CD8-positive, alpha-beta memory T cell (primary cell): ENCODE data around the gene TTBK1. TPM values are rescaled to one million over a fixed set of nuclear protein-coding genes. Genes with fewer than 3 reads are reported as not detected.

Source experiments
- CTCF ChIA-PET: fragments of 350-600 bp; sonication (Branson Sonifier 250); formaldehyde crosslinking; loops from one replicate; lab custom pipeline; 2021; ENCODE audit warnings: antibody characterized with exemption; lab: Charles Lee
- POLR2A ChIA-PET: fragments of 350-600 bp; sonication (Branson Sonifier 250); formaldehyde crosslinking; loops from one replicate; lab custom pipeline; 2021; ENCODE audit warnings: antibody characterized with exemption; lab: Charles Lee
- DNase-seq, 5 donors: peaks; one replicate each; pipeline versions ENCODE4 v3.0.0 to v3.0.0-alpha.2; 2020 to 2022; ENCODE audit warnings: mixed read lengths in 1 of 5
- H3K27ac ChIP-seq: one replicate; pipeline ENCODE4 v1.7.0; 2013; ENCODE audit warnings: low read depth, mild to moderate bottlenecking, low read length, moderate library complexity
- H3K27me3 ChIP-seq: 2 replicates; pipeline ENCODE4 v1.7.0; 2013; ENCODE audit warnings: low read length, mild to moderate bottlenecking; ENCODE audit not compliant: insufficient read depth, poor library complexity, severe bottlenecking
- H3K36me3 ChIP-seq: 2 replicates; pipeline ENCODE4 v1.7.0; 2013; ENCODE audit warnings: mild to moderate bottlenecking, low read length, moderate library complexity; ENCODE audit not compliant: insufficient read depth
- H3K4me1 ChIP-seq: 2 replicates; pipeline ENCODE4 v1.7.0; 2013; ENCODE audit warnings: mild to moderate bottlenecking, low read length, moderate library complexity; ENCODE audit not compliant: insufficient read depth
- H3K4me3 ChIP-seq: 2 replicates; pipeline ENCODE4 v1.7.0; 2013; ENCODE audit warnings: mild to moderate bottlenecking, low read length
- H3K9me3 ChIP-seq: 2 replicates; pipeline ENCODE4 v1.7.0; 2013; ENCODE audit warnings: mild to moderate bottlenecking, low read length
- H3K27ac Mint-ChIP-seq, 8 donors: one replicate each; pipeline ENCODE4 v1.8.0; 2020 to 2021; ENCODE audit warnings: mixed read lengths in 8 of 8, mild to moderate bottlenecking in 6 of 8, inconsistent platforms in 3 of 8, moderate library complexity in 3 of 8
- H3K27me3 Mint-ChIP-seq, 2 donors: one replicate each; pipeline ENCODE4 v1.8.0; 2020 to 2021; ENCODE audit warnings: mixed read lengths in 2 of 2, mild to moderate bottlenecking in 1 of 2, moderate library complexity in 1 of 2
- H3K36me3 Mint-ChIP-seq, 3 donors: one replicate each; pipeline ENCODE4 v1.8.0; 2020 to 2021; ENCODE audit warnings: mixed read lengths in 3 of 3, inconsistent platforms in 1 of 3, mild to moderate bottlenecking in 1 of 3
- H3K4me1 Mint-ChIP-seq, 3 donors: one replicate each; pipeline ENCODE4 v1.8.0; 2020 to 2021; ENCODE audit warnings: mixed read lengths in 3 of 3, inconsistent platforms in 1 of 3, mild to moderate bottlenecking in 1 of 3
- H3K4me3 Mint-ChIP-seq, 7 donors: one replicate each; pipeline ENCODE4 v1.8.0; 2020 to 2021; ENCODE audit warnings: mixed read lengths in 7 of 7, mild to moderate bottlenecking in 6 of 7, moderate library complexity in 4 of 7, inconsistent platforms in 2 of 7
- H3K9me3 Mint-ChIP-seq, 5 donors: one replicate each; pipeline ENCODE4 v1.8.0; 2020 to 2022; ENCODE audit warnings: mixed read lengths in 5 of 5, mild to moderate bottlenecking in 3 of 5, moderate library complexity in 2 of 5, inconsistent platforms in 1 of 5
- polyA plus RNA-seq: library from polyadenylated mRNA; unstranded; fragments of 300-500 nt; fragmentation: Illumina TruSeq; gene quantifications from one replicate; pipeline ENCODE4 v1.2.3, GENCODE V29; 2021
- total RNA-seq, 2 experiments: library from RNA; stranded (reverse); gene quantifications; one replicate each; pipeline ENCODE4 v1.2.3, GENCODE V29; 2021

Gene TTBK1
- total and polyA plus RNA-seq, 3 experiments from 2014 or later = 1.1 to 1.2 TPM; not detected in 1

DNA sequence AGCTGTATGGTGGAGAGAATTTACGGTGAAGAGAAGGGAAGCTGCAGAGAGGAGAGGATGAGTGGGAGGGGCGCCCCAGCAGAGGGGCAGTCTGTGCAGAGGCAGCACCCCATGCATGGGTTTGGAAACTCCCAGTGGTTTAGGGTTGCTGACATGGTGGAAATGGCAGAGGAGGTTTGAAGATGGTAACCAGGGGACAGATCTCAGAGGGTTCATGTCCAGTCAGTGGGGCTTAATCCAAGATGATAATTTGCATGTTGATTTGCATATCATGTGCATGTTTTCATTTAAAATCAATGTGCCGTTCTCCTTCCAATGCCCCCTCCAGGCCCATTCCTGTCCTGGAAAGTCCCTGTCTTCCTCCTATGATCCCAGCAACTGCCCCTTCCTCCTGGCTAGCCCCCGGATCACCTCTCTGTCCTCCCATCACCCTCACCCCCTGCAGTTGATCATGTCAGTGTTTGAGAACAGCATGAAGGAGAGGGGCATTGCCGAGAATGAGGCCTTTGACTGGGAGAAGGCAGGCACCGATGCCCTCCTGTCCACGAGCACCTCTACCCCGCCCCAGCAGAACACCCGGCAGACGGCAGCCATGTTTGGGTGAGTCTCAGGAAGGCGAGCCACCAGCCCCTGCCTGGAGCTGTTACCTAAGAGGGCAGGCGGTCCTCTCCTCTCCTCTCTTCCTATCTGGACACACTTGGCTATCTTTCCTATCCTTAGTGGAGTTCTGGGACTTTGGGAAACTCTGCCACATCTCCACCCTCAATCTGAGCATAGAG lies 14.3 kb downstream of the TTBK1 start:
- ChIA-PET POLR2A (no interaction called here), CTCF (no interaction called here)
- H3K4me3 ChIP-seq = no peak overlapping the region
- peaks cover 3% of the 10 kb centered on the region for H3K27me3 ChIP-seq
- H3K36me3 Mint-ChIP-seq = no peaks in the 10 kb centered on the region
- no peaks in the 10 kb centered on the region for H3K9me3 ChIP-seq
- no peaks in the 10 kb centered on the region for H3K4me1 ChIP-seq
- peak in 1 of 5 donors; percentile 22 for DNase-seq
- peak overlapping the region in 1 of 8 donors; percentile 45 for H3K27ac Mint-ChIP-seq
- H3K9me3 Mint-ChIP-seq = no peaks in the 10 kb centered on the region
- peaks cover 7 to 31% of the 10 kb centered on the region in 2 donors for H3K27me3 Mint-ChIP-seq
- no peak overlapping the region for H3K4me3 Mint-ChIP-seq
- H3K27ac ChIP-seq = no peak overlapping the region
- H3K4me1 Mint-ChIP-seq = no peaks in the 10 kb centered on the region
- H3K36me3 ChIP-seq = no peaks in the 10 kb centered on the region

DNA sequence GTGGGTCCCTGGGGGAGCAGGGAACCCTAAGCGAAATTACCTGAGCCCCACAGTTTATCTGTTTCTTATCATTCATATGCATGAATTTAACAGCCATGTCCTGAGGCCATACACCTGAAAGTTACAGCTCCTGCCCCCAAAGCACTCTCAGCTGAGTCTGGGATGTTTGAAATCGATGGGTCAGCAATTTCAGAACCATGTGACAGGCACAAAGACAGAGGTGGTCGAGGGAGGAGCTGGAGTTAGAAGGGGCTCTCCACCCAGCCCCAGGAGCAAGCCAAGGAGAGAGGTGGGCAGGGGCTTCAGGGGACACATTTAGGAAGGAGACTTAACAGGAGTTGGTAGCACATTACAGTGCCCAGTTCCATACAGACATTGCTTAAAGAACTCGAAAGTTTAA lies 14.9 kb downstream of the TTBK1 start:
- no peaks in the 10 kb centered on the region for H3K9me3 ChIP-seq
- ChIA-PET POLR2A (no interaction called here), CTCF (no interaction called here)
- no peak overlapping the region for H3K27ac Mint-ChIP-seq
- no peaks in the 10 kb centered on the region for H3K4me1 ChIP-seq
- DNase-seq = peak in 1 of 5 donors; percentile 40
- H3K27me3 ChIP-seq = no peaks in the 10 kb centered on the region
- no peaks in the 10 kb centered on the region for H3K4me1 Mint-ChIP-seq
- H3K36me3 Mint-ChIP-seq = no peaks in the 10 kb centered on the region
- peaks cover 7 to 25% of the 10 kb centered on the region in 2 donors for H3K27me3 Mint-ChIP-seq
- no peaks in the 10 kb centered on the region for H3K36me3 ChIP-seq
- H3K4me3 ChIP-seq = no peak overlapping the region
- no peaks in the 10 kb centered on the region for H3K9me3 Mint-ChIP-seq
- H3K27ac ChIP-seq = no peak overlapping the region
- H3K4me3 Mint-ChIP-seq = no peak overlapping the region

DNA sequence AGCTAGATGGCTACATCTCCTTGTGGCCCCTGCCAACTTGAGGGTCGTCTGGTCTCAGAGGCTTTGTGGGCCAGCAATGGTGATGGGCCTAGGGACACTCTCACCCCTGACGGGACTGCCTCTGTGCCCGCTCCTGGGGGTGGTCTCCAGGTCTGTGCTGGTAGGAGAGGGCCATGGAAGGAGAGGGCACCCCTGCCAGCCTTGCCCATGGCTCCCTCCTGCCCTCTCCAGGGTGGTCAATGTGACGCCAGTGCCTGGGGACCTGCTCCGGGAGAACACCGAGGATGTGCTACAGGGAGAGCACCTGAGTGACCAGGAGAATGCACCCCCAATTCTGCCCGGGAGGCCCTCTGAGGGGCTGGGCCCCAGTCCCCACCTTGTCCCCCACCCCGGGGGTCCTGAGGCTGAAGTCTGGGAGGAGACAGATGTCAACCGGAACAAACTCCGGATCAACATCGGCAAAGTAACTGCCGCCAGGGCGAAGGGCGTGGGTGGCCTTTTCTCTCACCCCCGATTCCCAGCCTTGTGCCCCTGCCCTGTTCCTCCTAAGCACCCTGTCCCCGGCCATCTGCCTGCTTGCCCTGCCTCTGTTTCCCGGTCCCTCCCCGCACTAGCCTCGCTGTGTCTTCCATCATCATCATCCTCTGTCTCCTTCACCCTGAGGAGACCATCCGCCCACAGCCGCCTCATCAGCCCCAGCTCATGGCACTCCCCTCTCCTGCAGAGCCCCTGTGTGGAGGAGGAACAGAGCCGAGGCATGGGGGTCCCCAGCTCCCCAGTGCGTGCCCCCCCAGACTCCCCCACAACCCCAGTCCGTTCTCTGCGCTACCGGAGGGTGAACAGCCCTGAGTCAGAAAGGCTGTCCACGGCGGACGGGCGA lies 15.8 kb downstream of the TTBK1 start:
- DNase-seq = peak in 1 of 5 donors; percentile 45
- Histone ChIP-seq H3K4me3 (no peak overlapping the region), H3K9me3 (no peaks in the 10 kb centered on the region), H3K27me3 (no peaks in the 10 kb centered on the region), H3K27ac (no peak overlapping the region), H3K4me1 (no peaks in the 10 kb centered on the region), H3K36me3 (no peaks in the 10 kb centered on the region)
- H3K9me3 Mint-ChIP-seq = no peaks in the 10 kb centered on the region
- no peak overlapping the region for H3K27ac Mint-ChIP-seq
- no peak overlapping the region for H3K4me3 Mint-ChIP-seq
- ChIA-PET CTCF (no interaction called here), POLR2A (no interaction called here)
- H3K4me1 Mint-ChIP-seq = peaks cover 0 to 3% (median 3%) of the 10 kb centered on the region in 3 donors
- H3K27me3 Mint-ChIP-seq = peaks cover 7 to 21% of the 10 kb centered on the region in 2 donors
- no peaks in the 10 kb centered on the region for H3K36me3 Mint-ChIP-seq

DNA sequence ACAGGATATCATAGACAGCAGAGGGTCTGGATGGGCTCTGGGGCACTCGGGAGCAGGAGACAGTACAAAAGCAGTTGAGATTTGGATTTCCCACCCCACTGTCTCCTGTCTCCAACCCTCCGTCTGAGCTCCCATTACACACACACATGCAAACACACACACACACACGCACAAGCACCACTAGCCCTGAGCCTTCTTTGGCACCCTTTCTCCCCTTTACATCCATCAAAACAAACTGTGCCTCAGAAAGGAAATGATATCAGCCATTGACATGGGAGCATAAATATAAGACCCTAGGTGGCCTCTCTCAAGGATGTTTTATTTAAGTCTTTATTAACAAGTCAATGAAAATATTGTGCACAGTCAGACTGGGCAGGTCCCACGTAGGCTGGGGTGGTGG lies 17.5 kb downstream of the TTBK1 start:
- no peaks in the 10 kb centered on the region for H3K9me3 Mint-ChIP-seq
- H3K27me3 Mint-ChIP-seq = peaks cover 9 to 13% of the 10 kb centered on the region in 2 donors
- no peak overlapping the region for H3K27ac ChIP-seq
- no peak overlapping the region for H3K4me3 Mint-ChIP-seq
- H3K4me1 ChIP-seq = no peaks in the 10 kb centered on the region
- no peaks in the 10 kb centered on the region for H3K36me3 Mint-ChIP-seq
- no peak for DNase-seq
- H3K9me3 ChIP-seq = no peaks in the 10 kb centered on the region
- peaks cover 0 to 3% (median 3%) of the 10 kb centered on the region in 3 donors for H3K4me1 Mint-ChIP-seq
- peak overlapping the region in 4 of 8 donors; percentile 1 to 72 (median 12) for H3K27ac Mint-ChIP-seq
- ChIA-PET POLR2A (no interaction called here), CTCF (no interaction called here)
- H3K4me3 ChIP-seq = no peak overlapping the region
- H3K27me3 ChIP-seq = no peaks in the 10 kb centered on the region
- no peaks in the 10 kb centered on the region for H3K36me3 ChIP-seq

DNA sequence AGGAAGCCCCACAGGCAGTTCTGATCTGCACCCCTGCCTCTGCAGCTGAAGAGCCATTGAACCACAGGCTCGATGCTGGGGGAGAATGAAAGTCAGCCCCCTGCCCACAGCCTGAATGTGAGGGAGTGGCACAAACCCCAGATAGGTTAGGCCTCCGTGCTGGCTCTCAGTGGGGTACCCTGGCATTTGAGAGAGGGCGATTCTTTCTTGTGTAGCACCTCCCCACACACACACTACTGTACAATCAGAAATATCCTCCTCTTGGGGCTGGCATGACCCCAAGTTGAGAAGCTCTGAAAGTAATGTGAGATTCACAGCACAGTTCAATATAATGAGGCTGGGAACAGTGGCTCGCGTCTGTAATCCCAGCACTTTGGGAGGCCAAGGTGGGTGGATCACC lies 17.9 kb downstream of the TTBK1 start:
- Histone ChIP-seq H3K36me3 (no peaks in the 10 kb centered on the region), H3K4me3 (no peak overlapping the region), H3K4me1 (no peaks in the 10 kb centered on the region), H3K27me3 (no peaks in the 10 kb centered on the region), H3K9me3 (no peaks in the 10 kb centered on the region), H3K27ac (no peak overlapping the region)
- Mint-ChIP-seq H3K9me3 (no peaks in the 10 kb centered on the region), H3K27ac (peak overlapping the region in 1 of 8 donors; percentile 19), H3K27me3 (peaks cover 8 to 12% of the 10 kb centered on the region in 2 donors), H3K4me3 (no peak overlapping the region), H3K4me1 (peaks cover 0 to 3% (median 3%) of the 10 kb centered on the region in 3 donors), H3K36me3 (no peaks in the 10 kb centered on the region)
- DNase-seq = peak in 1 of 5 donors; percentile 26
- POLR2A ChIA-PET = no interaction called here
- CTCF ChIA-PET = no interaction called here

DNA sequence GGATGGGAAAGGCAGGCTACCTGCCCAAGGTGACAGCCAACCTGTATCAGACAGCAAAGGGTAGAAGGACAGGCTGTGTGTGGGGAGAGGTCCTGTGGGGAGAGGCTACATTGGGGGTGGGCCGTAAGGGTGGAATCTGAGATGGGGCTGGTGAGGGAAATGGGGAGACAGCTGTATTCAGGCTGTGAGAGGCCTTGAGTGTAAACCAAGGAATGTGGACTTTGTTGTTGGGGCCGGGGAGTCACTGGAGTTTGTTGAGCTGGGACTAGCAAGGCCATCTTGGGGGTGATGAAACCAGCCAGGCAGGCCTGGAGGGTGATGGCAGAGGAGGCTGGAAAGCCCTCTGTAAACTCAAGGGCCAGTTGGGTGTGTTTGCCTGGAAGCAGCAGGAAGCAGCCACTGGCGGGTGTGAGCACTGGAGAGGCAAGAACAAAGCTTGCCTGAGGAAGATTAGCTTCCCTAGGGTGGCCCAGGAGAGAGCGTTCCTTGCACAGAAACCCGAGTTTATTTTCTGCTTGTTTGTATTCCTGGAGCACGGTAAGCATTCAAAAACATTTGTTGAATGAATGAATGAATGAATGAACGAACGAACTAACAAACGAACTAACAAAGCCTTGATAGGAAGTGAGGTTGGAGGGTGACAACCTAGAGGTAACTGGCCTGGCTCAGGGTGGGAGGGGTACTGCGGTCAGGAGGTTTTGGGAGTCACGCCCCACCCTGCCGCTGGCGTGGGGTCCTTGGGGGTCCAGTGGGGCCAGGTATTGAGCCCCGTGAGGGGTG lies 18.9 kb downstream of the TTBK1 start:
- Mint-ChIP-seq H3K27me3 (peaks cover 6 to 7% of the 10 kb centered on the region in 2 donors), H3K27ac (peak overlapping the region in 3 of 8 donors; percentile 17 to 32 (median 17)), H3K4me1 (peaks cover 0 to 3% (median 3%) of the 10 kb centered on the region in 3 donors), H3K36me3 (no peaks in the 10 kb centered on the region), H3K4me3 (no peak overlapping the region), H3K9me3 (no peaks in the 10 kb centered on the region)
- CTCF ChIA-PET = interaction anchor here (0.9 to 2.6 kb wide), 5 partner anchors 131 to 246 kb away, joined by 3 to 18 read pairs (median 4); no protein-coding TSS in a partner anchor
- POLR2A ChIA-PET = no interaction called here
- DNase-seq = peak in 1 of 5 donors; percentile 19
- Histone ChIP-seq H3K27me3 (no peaks in the 10 kb centered on the region), H3K27ac (no peak overlapping the region), H3K36me3 (no peaks in the 10 kb centered on the region), H3K4me3 (no peak overlapping the region), H3K9me3 (no peaks in the 10 kb centered on the region), H3K4me1 (no peaks in the 10 kb centered on the region)

DNA sequence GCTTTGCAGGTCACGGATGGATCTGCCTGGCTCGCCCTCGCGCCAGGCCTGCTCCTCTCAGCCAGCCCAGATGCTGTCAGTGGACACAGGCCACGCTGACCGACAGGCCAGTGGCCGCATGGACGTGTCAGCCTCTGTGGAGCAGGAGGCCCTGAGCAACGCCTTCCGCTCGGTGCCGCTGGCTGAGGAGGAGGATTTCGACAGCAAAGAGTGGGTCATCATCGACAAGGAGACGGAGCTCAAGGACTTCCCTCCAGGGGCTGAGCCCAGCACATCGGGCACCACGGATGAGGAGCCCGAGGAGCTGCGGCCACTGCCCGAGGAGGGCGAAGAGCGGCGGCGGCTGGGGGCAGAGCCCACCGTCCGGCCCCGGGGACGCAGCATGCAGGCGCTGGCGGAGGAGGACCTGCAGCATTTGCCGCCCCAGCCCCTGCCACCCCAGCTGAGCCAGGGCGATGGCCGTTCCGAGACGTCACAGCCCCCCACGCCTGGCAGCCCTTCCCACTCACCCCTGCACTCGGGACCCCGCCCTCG lies 19.6 kb downstream of the TTBK1 start:
- H3K36me3 Mint-ChIP-seq = no peaks in the 10 kb centered on the region
- Histone ChIP-seq H3K9me3 (no peaks in the 10 kb centered on the region), H3K36me3 (no peaks in the 10 kb centered on the region), H3K4me3 (no peak overlapping the region), H3K27me3 (no peaks in the 10 kb centered on the region), H3K4me1 (no peaks in the 10 kb centered on the region), H3K27ac (no peak overlapping the region)
- no peak overlapping the region for H3K4me3 Mint-ChIP-seq
- peak overlapping the region in 1 of 8 donors; percentile 69 for H3K27ac Mint-ChIP-seq
- peaks cover 0 to 5% of the 10 kb centered on the region in 2 donors for H3K27me3 Mint-ChIP-seq
- ChIA-PET CTCF (interaction anchor here (0.9 to 2.6 kb wide), 7 partner anchors 38 to 245 kb away, joined by 3 to 18 read pairs (median 3); no protein-coding TSS in a partner anchor), POLR2A (interaction anchor here (1.5 kb wide), 1 partner anchor 135 kb away, joined by 5 read pairs; no protein-coding TSS in a partner anchor)
- peaks cover 0 to 3% (median 3%) of the 10 kb centered on the region in 3 donors for H3K4me1 Mint-ChIP-seq
- H3K9me3 Mint-ChIP-seq = no peaks in the 10 kb centered on the region
- peak in 1 of 5 donors; percentile 37 for DNase-seq
